ENCODE data around the gene GIGYF2.
"Not testable (repeated sequence)": the region's sequence is repeated elsewhere in the genome, so short reads cannot be mapped to it uniquely, and the experiment has no call there.

The GIGYF2 gene

GRCh38 chr2:232896111-232896510, 199.0 kb downstream of the GIGYF2 start:
- no peak for DNase-seq (ENCODE audit: low spot score)

GRCh38 chr2:232896720-232897597, 199.8 kb downstream of the GIGYF2 start:
- DNase-seq (ENCODE audit: low spot score) = no peak

GRCh38 chr2:232897598-232898408, 200.7 kb downstream of the GIGYF2 start:
- no peak for DNase-seq (ENCODE audit: low spot score)

- no peak for DNase-seq (ENCODE audit: low spot score)
These were observed 201.7 kb downstream of the GIGYF2 start for GRCh38 chr2:232898592-232899543.

GRCh38 chr2:232900811-232901735, 203.9 kb downstream of the GIGYF2 start:
- DNase-seq (ENCODE audit: low spot score) = no peak

GRCh38 chr2:232901736-232902578, 204.8 kb downstream of the GIGYF2 start:
- no peak for DNase-seq (ENCODE audit: low spot score)

- DNase-seq (ENCODE audit: low spot score) = no peak
These were observed 206.9 kb downstream of the GIGYF2 start for GRCh38 chr2:232903989-232904388.

- DNase-seq (ENCODE audit: low spot score) = not testable (repeated sequence)
These were observed 210.0 kb downstream of the GIGYF2 start for GRCh38 chr2:232906867-232907717.

GRCh38 chr2:232907718-232908085, 210.6 kb downstream of the GIGYF2 start:
- not testable (repeated sequence) for DNase-seq (ENCODE audit: low spot score)

- no peak for DNase-seq (ENCODE audit: low spot score)
These were observed 211.6 kb downstream of the GIGYF2 start for GRCh38 chr2:232908695-232909094.
